DOHH2 (cell line): ENCODE measurements around the gene INTS2.

Experiments
- CTCF ChIP-seq: fragments of 200-600 bp; sonication (generic); IDR thresholded peaks from one replicate; pipeline ENCODE4 v1.5.1; 2014; ENCODE audit warnings: antibody characterized with exemption, mild to moderate bottlenecking, low read depth, low read length; ENCODE audit not compliant: poor library complexity, severe bottlenecking
- EZH2phosphoT487 ChIP-seq: fragments of 200-600 bp; sonication (generic); IDR thresholded peaks from 2 replicates; pipeline ENCODE4 v1.6.1; 2017; ENCODE audit warnings: borderline replicate concordance, mild to moderate bottlenecking, antibody characterized with exemption, low read length, moderate library complexity, mixed read lengths

- no peak for TF ChIP-seq CTCF
- TF ChIP-seq EZH2phosphoT487, result no peak
Measured at GRCh38 chr17:61877837-61878236, 49.9 kb downstream of the INTS2 start.
